ENCODE results near the gene CHCHD6.

DNA sequence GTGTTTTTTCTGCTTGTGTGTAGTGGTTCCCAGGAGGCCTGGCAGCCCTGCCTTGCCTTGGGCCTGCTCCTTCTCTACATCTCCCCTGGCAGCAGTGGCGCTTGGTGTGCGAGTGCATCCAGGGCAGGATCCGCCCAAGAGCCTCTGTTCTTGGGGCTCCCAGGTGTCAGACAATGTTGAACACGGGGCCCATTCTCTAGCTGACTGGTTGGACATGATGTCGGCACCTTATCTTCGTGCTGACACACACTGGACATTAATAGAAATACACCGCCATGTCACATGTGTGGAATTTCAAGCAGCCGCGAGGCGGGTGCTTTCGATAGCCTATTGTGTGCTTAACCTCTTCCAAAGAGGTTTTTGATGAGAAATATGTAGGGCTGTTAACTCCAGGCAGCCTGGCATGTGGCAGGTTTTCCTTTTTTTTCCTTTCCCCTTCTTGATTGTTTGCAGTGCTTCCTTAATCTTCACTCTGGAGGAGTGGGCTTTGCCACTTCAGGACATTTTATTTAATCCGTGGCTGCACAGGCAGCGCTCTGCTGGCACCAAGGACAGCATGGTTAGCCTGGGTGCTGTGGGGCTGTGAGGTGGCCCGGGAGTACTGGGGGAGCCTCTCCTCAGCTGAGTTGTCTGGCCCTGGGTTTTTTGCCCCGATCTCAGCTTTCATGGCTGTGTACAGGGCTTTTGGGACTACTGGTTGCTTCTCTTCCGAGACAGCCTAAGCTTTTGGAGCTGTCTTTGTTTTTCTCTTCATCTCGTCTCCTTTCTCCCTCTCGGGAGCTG lies 42.5 kb downstream of the CHCHD6 start:
- TF ChIP-seq GATA3 (IDR thresholded peaks at IDR 0.05; ENCODE audit: low read depth, low read length): no peak
- no peak for TF ChIP-seq GATA2 (IDR thresholded peaks at IDR 0.05; ENCODE audit: low read depth, low read length)
